ENCODE results near the gene COMTD1. TPM values are rescaled to one million over a fixed set of nuclear protein-coding genes. Genes with fewer than 3 reads are reported as not detected.

Gene COMTD1
- total RNA-seq, 2 experiments from 2014 or later: 34.2 to 34.8 TPM

DNA sequence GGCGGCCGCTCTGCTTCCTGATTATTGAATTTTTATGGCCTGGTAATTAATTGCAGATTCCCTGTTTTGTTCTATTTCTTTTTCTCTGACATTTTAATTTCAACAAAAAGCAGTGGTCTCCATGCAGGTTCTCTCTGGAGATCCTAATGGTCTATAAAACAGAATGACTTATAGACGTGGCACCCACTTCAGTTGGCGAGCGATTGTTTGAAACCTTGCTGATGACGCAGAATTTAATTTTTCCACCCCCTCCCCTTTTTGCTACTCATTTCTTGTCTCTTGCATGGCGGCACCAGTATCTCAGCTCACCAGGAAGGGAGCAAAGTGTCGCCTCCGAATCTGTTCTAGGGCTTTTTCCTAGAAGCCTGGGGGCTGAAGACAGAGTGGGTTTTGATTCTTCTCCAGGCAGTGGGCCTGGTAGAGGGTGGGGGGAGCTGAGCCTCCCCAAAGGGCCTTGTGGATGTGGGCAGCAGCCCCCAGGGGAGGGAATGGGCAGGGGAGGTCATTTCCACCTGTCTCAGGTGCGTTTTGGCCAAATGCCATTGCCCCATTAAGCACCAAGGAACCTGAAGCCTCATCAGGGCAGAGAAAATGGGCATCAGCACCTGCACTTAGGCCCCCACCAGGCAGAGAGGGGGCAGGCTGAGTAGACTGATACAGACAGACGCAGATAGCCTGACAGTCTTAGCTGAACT is 3.5 kb upstream of the COMTD1 start:
- no peak overlapping the region for H3K27ac Mint-ChIP-seq

DNA sequence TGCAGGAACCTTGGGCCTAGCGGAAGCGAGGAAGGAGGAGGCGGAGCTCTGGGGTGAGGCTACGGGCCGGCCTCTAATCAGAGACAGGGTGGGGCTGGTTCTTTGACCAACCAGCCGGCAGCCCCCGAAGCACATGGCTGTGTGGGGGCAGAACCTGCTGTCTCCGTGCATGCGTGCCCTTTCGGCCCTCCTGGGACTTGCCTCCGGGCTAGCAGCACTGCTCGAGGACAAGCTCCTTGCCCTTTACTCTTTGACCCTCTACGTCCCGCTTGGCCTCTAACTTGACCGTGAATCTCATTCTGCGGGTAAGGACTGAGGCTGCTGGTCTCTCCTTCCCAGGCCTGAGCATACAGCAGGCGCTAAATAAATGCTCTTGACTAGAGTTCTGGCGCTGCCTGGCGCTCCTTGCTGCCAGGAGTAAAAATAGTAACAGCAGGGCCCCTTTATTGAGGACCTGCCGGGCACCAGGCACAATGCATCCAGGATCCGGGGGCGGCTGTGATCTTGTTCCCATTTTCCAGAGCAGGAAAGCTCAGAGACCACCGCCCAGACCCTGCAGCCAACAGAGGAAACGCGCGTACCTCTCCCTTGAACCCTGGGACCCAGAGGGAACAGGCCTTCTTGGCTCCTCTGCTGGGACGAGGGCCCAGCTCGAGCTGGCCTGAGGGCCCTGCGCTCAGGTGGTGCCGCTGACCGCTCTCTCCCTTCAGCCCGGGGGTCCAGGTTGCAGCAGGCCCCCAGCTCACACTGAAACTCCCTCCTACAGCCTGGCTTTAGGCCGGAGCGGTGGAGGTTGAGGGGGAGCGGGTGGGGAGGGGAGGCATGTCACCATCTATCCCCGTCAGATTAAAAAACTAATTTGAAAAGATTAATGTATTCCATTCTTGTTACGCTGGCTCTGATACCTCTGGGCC is 2.7 kb upstream of the COMTD1 start:
- Mint-ChIP-seq H3K9me3 (no peaks in the 10 kb centered on the region), H3K36me3 (ENCODE audit: low read depth) (peaks cover 2% of the 10 kb centered on the region), H3K4me3 (no peak overlapping the region), H3K4me1 (peaks cover 12% of the 10 kb centered on the region), H3K27ac (no peak overlapping the region), H3K27me3 (no peaks in the 10 kb centered on the region)
- ChIA-PET CTCF (interaction anchor here (0.6 to 11.0 kb wide), 2 partner anchors 50 to 735 kb away, joined by 3 to 215 read pairs; no protein-coding TSS in a partner anchor), POLR2A (no interaction called here)
- no peak for DNase-seq

More for the DNA sequence above, 3.5 kb upstream of the COMTD1 start:
- POLR2A ChIA-PET: no interaction called here
- CTCF ChIA-PET: interaction anchor here (1.4 kb wide), 1 partner anchor 51 kb away, joined by 8 read pairs; no protein-coding TSS in a partner anchor
- H3K4me3 Mint-ChIP-seq: no peak overlapping the region
- peaks cover 2% of the 10 kb centered on the region for H3K27me3 Mint-ChIP-seq
- no peaks in the 10 kb centered on the region for H3K36me3 Mint-ChIP-seq (ENCODE audit: low read depth)
- DNase-seq: no peak
- peaks cover 6% of the 10 kb centered on the region for H3K4me1 Mint-ChIP-seq
- H3K9me3 Mint-ChIP-seq: no peaks in the 10 kb centered on the region

DNA sequence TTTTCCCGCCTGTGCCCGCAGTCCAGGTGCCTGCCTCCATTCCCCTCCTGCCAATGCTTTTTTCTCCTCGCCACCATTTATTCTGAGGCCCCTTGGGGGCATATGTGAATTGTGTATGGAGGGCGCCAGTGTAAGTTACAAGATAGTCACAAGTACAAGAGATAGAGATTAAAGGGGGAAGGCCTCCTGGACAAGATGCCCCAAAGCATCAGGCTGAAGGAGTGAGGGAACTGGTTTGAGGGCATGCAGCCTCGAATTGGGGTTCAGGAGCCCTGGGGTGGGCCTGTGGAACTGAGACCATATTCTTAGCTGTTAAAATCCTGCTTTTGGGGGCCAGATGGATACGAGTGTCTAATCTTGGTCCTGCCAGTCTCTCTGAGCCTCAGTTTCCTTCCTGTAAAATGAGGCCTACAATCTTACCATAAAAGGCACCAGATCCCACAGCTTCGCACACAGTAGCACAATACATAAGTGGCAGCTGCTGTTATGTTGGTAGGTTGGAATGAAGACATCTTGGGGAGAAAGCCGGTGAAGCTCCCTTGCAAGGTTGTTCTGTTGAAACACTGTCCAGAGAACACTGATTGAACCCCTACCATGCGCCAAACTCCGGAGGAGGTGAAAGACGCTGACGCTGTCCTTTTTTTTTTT is 545 bp upstream of the COMTD1 start:
- Mint-ChIP-seq H3K4me1 (peaks cover 28% of the 10 kb centered on the region), H3K36me3 (ENCODE audit: low read depth) (peaks cover 22% of the 10 kb centered on the region), H3K27ac (peak overlapping the region; percentile 70), H3K4me3 (peak overlapping the region; percentile 55), H3K27me3 (no peaks in the 10 kb centered on the region), H3K9me3 (no peaks in the 10 kb centered on the region)
- DNase-seq: no peak
- ChIA-PET POLR2A (interaction anchor here (0.9 to 8.8 kb wide), 5 partner anchors 22 to 125 kb away, joined by 3 to 193 read pairs (median 10); partner anchors contain the start of genes SAMD8 and VDAC2), CTCF (interaction anchor here (0.5 to 11.0 kb wide), 33 partner anchors 9 to 994 kb away, joined by 3 to 215 read pairs (median 4); partner anchors contain the start of genes SAMD8 and VDAC2)

DNA sequence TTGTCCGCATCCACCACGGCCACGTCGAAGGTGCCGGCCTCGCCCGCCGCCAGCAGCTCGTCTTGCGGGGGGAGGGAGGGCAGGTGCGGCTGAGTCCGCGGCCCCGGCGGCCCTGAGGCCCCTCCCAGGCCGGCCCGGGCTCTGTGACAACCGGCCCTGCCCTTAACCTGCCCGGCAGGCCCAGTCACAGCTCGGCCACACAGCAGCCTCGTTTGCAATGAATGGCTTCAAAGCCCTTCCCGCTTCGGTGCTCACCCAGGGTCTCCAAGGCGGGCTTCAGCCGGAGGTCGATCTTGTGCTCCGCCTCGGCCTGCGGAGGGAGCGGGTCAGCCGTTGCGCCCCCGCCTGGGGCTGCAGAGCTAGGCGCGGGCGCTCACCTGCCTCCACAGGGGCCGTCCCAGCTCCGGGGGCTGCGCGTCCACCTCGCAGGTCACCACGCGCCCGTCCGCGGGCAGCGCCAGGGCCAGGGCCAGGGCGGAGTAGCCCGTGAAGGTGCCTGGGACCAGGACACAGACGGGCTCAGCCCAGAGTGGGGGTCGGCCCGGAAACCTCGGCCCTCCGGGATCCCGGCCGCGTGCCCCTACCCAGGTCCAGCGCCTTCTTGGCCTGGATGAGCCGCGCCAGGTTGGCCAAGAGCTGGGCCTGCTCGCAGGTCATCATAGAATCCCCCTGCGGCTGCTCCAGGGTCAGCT is 928 bp downstream of the COMTD1 start:
- Mint-ChIP-seq H3K4me1 (peaks cover 34% of the 10 kb centered on the region), H3K4me3 (peak overlapping the region; percentile 82), H3K36me3 (ENCODE audit: low read depth) (peaks cover 31% of the 10 kb centered on the region), H3K9me3 (no peaks in the 10 kb centered on the region), H3K27ac (peak overlapping the region; percentile 89), H3K27me3 (no peaks in the 10 kb centered on the region)
- POLR2A ChIA-PET: interaction anchor here (0.7 to 8.8 kb wide), 13 partner anchors 10 to 1084 kb away, joined by 3 to 193 read pairs (median 6); partner anchors contain the start of genes ADK, AP3M1, KAT6B and SAMD8
- CTCF ChIA-PET: interaction anchor here (0.9 to 11.0 kb wide), 13 partner anchors 19 to 1355 kb away, joined by 3 to 215 read pairs (median 5); partner anchors contain the start of genes SAMD8 and VDAC2
- DNase-seq: no peak

DNA sequence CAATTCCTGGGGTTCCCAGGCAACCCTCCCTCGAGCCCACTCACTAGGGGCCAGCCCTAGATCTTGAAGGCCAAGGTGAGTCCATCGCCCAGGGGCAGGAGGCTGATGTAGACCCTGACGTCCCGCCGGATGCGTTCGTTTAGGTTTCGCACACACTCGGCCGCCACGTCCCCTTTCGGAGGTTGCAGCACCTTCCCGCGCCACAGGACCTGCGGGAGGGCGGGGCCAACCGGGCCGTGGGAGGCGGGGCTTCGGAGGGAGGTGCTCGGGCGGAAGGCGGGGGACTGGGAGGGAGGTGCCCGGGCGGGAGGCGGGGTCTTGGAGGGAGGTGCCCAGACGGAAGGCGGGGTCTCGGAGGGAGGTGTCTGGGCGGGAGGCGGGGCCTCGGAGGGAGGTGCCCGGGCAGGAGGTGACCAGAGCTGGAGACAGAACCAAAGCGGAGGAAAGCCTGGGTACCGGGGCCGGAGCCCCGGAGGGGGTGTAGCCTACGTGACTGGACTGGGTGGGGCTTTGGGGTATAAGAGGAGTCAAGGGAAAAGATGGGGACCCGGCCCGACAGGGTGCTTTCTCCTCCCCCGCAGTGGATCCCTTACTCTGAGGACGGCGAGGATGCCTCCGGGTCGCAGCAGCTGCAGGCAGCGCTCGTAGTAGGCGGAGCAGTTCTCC is 1.6 kb downstream of the COMTD1 start:
- Mint-ChIP-seq H3K4me1 (peaks cover 34% of the 10 kb centered on the region), H3K27me3 (no peaks in the 10 kb centered on the region), H3K9me3 (no peaks in the 10 kb centered on the region), H3K27ac (peak overlapping the region; percentile 89), H3K4me3 (peak overlapping the region; percentile 82), H3K36me3 (ENCODE audit: low read depth) (peaks cover 38% of the 10 kb centered on the region)
- DNase-seq: peak; percentile 98
- POLR2A ChIA-PET: interaction anchor here (0.7 to 8.8 kb wide), 13 partner anchors 9 to 1084 kb away, joined by 3 to 193 read pairs (median 6); partner anchors contain the start of genes ADK, AP3M1, KAT6B and SAMD8
- CTCF ChIA-PET: interaction anchor here (0.9 to 11.0 kb wide), 12 partner anchors 10 to 1354 kb away, joined by 3 to 215 read pairs (median 5); partner anchors contain the start of genes SAMD8 and VDAC2

DNA sequence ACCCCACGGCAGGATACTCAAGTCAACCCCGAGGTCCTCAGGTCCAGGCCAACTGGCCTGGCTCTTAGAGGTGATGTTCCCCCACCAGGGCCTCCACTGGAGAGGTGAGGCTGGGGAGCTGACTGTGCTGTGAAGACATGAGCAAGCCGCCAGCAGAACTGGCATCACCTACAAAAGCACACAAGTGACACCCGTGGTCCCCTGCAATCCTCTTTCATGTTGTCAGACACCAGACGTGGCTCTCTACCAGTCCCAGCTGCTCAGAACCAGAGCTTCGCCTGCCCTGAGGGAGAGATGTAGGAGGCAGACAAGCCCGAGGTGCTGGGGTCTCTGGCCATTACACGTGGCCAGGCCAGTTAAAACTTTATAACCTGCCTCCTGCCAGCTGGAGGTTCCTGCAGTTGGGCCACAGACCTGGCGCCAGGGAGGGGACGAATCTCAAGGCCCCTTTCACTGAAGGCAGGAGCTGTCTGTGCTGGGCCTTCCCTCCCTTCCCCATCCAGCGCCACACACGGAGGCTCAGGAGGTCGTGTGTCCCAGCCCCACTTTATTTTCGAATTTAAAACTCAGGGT is 2.2 kb downstream of the COMTD1 start:
- ChIA-PET CTCF (interaction anchor here (0.9 to 11.0 kb wide), 9 partner anchors 9 to 1353 kb away, joined by 3 to 215 read pairs (median 5); partner anchors contain the start of genes SAMD8 and VDAC2), POLR2A (interaction anchor here (0.9 to 8.8 kb wide), 12 partner anchors 9 to 1083 kb away, joined by 3 to 193 read pairs (median 6); partner anchors contain the start of genes ADK, AP3M1, KAT6B and SAMD8)
- peak overlapping the region; percentile 89 for H3K27ac Mint-ChIP-seq
- H3K4me1 Mint-ChIP-seq: peaks cover 39% of the 10 kb centered on the region
- H3K4me3 Mint-ChIP-seq: peak overlapping the region; percentile 82
- DNase-seq: peak; percentile 23
- peaks cover 44% of the 10 kb centered on the region for H3K36me3 Mint-ChIP-seq (ENCODE audit: low read depth)
- no peaks in the 10 kb centered on the region for H3K27me3 Mint-ChIP-seq
- H3K9me3 Mint-ChIP-seq: no peaks in the 10 kb centered on the region

DNA sequence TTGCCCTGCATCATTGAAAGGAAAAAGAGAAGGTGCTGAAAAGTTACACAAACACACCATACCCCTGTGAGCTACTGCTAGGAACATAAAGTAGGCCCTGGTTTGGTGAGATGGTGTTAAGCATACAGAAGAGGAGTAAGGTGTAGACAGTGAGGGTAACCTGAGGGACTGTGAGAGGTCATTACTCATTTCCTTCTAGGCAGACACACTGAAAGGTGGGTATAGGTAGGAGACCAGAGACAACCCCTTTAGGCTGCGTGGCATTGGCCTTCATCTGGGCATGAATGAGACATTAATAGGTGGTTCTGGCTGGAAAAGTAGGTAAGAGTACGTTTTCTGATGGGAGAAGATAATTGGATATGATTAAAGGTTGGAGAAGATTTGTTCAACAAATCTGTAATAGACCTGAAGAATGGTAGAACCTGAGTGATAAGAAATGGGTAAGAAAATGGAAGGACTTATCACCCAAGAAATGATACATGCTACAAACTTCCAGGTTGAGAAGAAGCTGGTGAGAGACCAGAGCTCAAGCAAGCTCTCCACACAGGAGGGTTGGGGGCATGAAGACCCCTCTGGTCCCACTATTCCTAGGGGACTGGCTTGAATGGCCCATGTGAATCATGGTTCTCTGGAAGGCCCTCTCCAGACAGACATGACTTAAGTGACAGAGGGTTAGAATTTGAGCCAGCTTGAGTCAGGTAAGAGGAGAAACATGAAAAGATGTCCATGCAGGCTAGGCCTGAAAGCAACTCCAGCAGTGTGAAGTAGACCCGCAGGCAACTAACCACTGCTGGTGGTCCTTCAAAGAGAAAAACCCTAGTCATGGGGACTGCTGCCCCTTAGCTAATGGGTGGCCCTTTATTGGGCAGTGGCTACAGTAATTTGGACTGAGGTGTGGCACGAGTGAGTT is 3.8 kb downstream of the COMTD1 start:
- no peaks in the 10 kb centered on the region for H3K27me3 Mint-ChIP-seq
- CTCF ChIA-PET: interaction anchor here (0.6 to 11.0 kb wide), 7 partner anchors 8 to 970 kb away, joined by 3 to 215 read pairs (median 4); partner anchors contain the start of gene VDAC2
- peaks cover 45% of the 10 kb centered on the region for H3K36me3 Mint-ChIP-seq (ENCODE audit: low read depth)
- no peak overlapping the region for H3K4me3 Mint-ChIP-seq
- peak overlapping the region; percentile 37 for H3K27ac Mint-ChIP-seq
- no peak for DNase-seq
- POLR2A ChIA-PET: interaction anchor here (2.3 to 8.8 kb wide), 3 partner anchors 14 to 121 kb away, joined by 11 to 193 read pairs (median 13); partner anchors contain the start of genes SAMD8 and VDAC2
- no peaks in the 10 kb centered on the region for H3K9me3 Mint-ChIP-seq
- H3K4me1 Mint-ChIP-seq: peaks cover 42% of the 10 kb centered on the region

DNA sequence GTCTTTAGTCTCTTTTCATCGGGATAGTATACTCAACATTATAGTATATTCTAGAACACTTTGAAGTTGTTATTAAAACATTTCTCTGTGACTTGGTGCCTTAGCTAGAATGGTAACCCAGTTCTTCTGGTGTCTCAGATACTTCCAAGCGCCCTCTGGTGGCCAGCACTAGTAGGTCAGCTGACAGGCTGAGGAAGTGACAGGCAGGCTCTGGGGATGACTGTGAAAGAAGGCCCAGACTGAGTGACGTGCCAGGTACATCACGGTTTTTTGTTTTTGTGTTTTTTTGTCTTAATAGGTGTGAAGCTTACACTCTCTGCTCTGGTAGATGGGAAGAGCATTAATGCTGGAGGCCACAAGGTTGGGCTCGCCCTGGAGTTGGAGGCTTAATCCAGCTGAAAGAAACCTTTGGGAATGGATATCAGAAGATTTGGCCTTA is 5.1 kb downstream of the COMTD1 start:
- H3K36me3 Mint-ChIP-seq (ENCODE audit: low read depth): peaks cover 52% of the 10 kb centered on the region
- H3K4me1 Mint-ChIP-seq: peaks cover 43% of the 10 kb centered on the region
- no peaks in the 10 kb centered on the region for H3K9me3 Mint-ChIP-seq
- H3K27ac Mint-ChIP-seq: peak overlapping the region; percentile 83
- POLR2A ChIA-PET: interaction anchor here (0.6 to 8.8 kb wide), 6 partner anchors 13 to 645 kb away, joined by 3 to 193 read pairs (median 12); partner anchors contain the start of genes SAMD8 and VDAC2
- no peak overlapping the region for H3K4me3 Mint-ChIP-seq
- no peaks in the 10 kb centered on the region for H3K27me3 Mint-ChIP-seq
- CTCF ChIA-PET: interaction anchor here (0.6 to 11.0 kb wide), 19 partner anchors 9 to 968 kb away, joined by 3 to 215 read pairs (median 5); partner anchors contain the start of genes SAMD8 and VDAC2
- DNase-seq: peak; percentile 94

DNA sequence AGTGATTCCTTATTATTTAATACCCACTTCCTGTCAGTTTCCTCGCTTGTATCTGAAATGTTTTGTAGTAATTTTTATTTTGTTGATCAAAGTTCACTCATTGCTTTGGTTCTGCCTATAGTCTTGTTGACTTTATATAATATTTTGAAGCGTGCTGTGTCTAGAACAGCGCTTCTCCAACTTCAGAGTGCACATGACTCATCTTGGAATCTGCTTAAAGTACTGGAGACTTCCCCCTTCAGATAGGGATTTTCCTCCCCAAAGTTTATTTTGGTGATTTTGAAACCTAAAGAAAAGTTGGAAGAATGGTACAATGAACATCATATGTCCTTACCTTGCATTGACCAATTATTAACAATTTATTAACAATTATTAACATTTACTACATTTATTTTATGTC is 5.8 kb downstream of the COMTD1 start:
- CTCF ChIA-PET: interaction anchor here (0.6 to 11.0 kb wide), 18 partner anchors 8 to 120 kb away, joined by 3 to 215 read pairs (median 5); partner anchors contain the start of genes SAMD8 and VDAC2
- no peaks in the 10 kb centered on the region for H3K27me3 Mint-ChIP-seq
- POLR2A ChIA-PET: interaction anchor here (0.6 to 8.8 kb wide), 6 partner anchors 12 to 644 kb away, joined by 3 to 193 read pairs (median 12); partner anchors contain the start of genes SAMD8 and VDAC2
- H3K36me3 Mint-ChIP-seq (ENCODE audit: low read depth): peaks cover 58% of the 10 kb centered on the region
- DNase-seq: no peak
- no peaks in the 10 kb centered on the region for H3K9me3 Mint-ChIP-seq
- H3K27ac Mint-ChIP-seq: peak overlapping the region; percentile 48
- no peak overlapping the region for H3K4me3 Mint-ChIP-seq
- peaks cover 49% of the 10 kb centered on the region for H3K4me1 Mint-ChIP-seq

DNA sequence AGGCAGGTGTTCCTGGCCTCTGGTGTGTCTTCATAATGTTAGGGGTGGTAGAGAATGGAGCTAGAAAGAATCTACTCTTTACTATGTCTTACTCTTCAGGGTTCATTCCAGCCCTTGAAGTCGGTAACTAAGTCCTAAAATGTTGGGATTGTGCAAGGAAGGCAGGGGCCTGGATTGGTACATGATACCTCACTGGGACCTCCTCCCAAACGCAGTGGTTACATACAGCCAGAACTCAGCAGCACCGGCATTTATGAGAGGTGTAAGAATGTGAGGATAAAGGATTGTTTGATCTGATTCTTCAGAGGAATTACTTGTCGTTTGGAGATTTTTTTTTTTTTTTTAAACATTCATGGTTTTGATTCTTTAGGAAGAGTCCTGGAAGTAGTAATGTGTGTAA is 6.9 kb downstream of the COMTD1 start:
- Mint-ChIP-seq H3K9me3 (no peaks in the 10 kb centered on the region), H3K27ac (peak overlapping the region; percentile 67), H3K36me3 (ENCODE audit: low read depth) (peaks cover 69% of the 10 kb centered on the region), H3K4me1 (peaks cover 59% of the 10 kb centered on the region), H3K27me3 (no peaks in the 10 kb centered on the region), H3K4me3 (no peak overlapping the region)
- DNase-seq: no peak
- ChIA-PET POLR2A (interaction anchor here (1.7 to 8.8 kb wide), 4 partner anchors 13 to 41 kb away, joined by 4 to 193 read pairs (median 12); partner anchors contain the start of gene VDAC2), CTCF (interaction anchor here (0.6 to 11.0 kb wide), 4 partner anchors 10 to 44 kb away, joined by 3 to 215 read pairs (median 66); partner anchors contain the start of gene VDAC2)

All from activated CD4-positive, alpha-beta memory T cell treated with anti-CD3 and anti-CD28 coated beads, Interleukin-2, amount 10 ng/mL, durations not matched to agents 7 days and 5 days (primary cell).